Measurements from ENCODE around the gene LRRC3C.
A peak's percentile ranks its signal among the peaks of the same experiment; 100 is the strongest.

Gene LRRC3C

DNA sequence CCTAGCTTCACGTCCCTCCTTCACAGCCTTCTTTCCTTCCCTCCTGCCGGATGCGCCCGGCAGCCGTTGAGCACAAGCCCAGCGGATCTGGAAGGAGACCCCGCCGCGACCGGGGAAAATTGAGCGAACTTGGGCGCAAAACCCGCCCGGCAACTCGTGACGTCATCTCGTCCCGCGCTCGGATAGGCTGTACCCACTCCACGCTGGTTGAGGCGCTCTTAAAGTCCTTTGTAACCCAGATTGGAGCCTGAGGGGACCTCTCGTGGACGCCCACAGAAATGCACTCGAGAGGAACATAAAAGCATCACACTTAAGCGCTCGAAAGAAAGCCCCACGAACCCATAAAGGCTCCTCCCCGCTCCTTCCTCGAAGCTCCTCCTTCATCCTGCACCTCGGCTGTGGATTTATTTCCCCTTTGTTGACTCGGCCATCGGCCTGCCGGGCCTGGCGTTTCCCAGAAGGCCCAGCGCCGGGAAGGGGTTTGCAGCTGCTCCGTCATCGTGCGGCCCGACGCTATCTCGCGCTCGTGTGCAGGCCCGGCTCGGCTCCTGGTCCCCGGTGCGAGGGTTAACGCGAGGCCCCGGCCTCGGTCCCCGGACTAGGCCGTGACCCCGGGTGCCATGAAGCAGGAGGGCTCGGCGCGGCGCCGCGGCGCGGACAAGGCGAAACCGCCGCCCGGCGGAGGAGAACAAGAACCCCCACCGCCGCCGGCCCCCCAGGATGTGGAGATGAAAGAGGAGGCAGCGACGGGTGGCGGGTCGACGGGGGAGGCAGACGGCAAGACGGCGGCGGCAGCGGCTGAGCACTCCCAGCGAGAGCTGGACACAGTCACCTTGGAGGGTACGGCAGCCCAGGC lies 53.0 kb downstream of the LRRC3C start, which contains the start of gene PSMD3 (continued):
- peak; percentile 31 for TF ChIP-seq ZNF585B (tag by site-specific recombination; IDR thresholded peaks at IDR 0.05)
- TF ChIP-seq ZNF571 (tag by site-specific recombination; IDR thresholded peaks at IDR 0.05): no peak
- TF ChIP-seq, protein P1, sequence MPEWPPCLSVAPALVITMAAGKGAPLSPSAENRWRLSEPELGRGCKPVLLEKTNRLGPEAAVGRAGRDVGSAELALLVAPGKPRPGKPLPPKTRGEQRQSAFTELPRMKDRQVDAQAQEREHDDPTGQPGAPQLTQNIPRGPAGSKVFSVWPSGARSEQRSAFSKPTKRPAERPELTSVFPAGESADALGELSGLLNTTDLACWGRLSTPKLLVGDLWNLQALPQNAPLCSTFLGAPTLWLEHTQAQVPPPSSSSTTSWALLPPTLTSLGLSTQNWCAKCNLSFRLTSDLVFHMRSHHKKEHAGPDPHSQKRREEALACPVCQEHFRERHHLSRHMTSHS (tag by site-specific recombination; IDR thresholded peaks at IDR 0.05): no peak
- TF ChIP-seq MZF1 (tag by site-specific recombination; IDR thresholded peaks at IDR 0.05; ENCODE audit: borderline replicate concordance): no peak
- 0 out of 2 replicates have a peak, but pooled peaks have one; percentile 28 for TF ChIP-seq ZNF146 (tag by site-specific recombination; IDR thresholded peaks at IDR 0.05)
- TF ChIP-seq ZFP37 (tag by site-specific recombination; IDR thresholded peaks at IDR 0.05): peak; percentile 100
- peak; percentile 95 for TF ChIP-seq TRIM28 (IDR thresholded peaks at IDR 0.05; ENCODE audit: borderline replicate concordance, low read length)
- peak; percentile 58; the same call in 1 of the 2 replicates for TF ChIP-seq ZNF266 (tag by site-specific recombination; IDR thresholded peaks at IDR 0.05; ENCODE audit: low read depth)
- peak; percentile 66; the same call in 1 of the 2 replicates for TF ChIP-seq SCRT2 (tag by site-specific recombination; IDR thresholded peaks at IDR 0.05)
- TF ChIP-seq ZNF548 (tag by site-specific recombination; IDR thresholded peaks at IDR 0.05): no peak; the same call in 1 of the 2 replicates
- TF ChIP-seq ZNF664 (tag by site-specific recombination; IDR thresholded peaks at IDR 0.05): peak; percentile 97
- TF ChIP-seq ZNF544 (tag by site-specific recombination; IDR thresholded peaks at IDR 0.05): no peak
- TF ChIP-seq, protein P2, sequence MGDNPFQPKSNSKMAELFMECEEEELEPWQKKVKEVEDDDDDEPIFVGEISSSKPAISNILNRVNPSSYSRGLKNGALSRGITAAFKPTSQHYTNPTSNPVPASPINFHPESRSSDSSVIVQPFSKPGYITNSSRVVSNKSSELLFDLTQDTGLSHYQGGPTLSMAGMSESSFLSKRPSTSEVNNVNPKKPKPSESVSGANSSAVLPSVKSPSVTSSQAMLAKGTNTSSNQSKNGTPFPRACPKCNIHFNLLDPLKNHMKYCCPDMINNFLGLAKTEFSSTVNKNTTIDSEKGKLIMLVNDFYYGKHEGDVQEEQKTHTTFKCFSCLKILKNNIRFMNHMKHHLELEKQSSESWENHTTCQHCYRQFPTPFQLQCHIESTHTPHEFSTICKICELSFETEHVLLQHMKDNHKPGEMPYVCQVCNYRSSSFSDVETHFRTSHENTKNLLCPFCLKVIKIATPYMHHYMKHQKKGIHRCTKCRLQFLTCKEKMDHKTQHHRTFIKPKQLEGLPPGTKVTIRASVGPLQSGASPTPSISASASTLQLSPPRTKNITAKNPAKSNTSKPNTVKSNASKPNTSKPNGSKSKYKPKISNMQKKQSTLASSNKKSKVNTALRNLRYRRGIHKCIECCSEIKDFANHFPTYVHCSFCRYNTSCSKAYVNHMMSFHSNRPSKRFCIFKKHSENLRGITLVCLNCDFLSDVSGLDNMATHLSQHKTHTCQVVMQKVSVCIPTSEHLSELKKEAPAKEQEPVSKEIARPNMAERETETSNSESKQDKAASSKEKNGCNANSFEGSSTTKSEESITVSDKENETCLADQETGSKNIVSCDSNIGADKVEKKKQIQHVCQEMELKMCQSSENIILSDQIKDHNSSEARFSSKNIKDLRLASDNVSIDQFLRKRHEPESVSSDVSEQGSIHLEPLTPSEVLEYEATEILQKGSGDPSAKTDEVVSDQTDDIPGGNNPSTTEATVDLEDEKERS (tag by site-specific recombination; IDR thresholded peaks at IDR 0.05): no peak
- TF ChIP-seq IKZF3 (tag by site-specific recombination; IDR thresholded peaks at IDR 0.05): no peak
- TF ChIP-seq ZNF404 (tag by site-specific recombination; IDR thresholded peaks at IDR 0.05): no peak
- TF ChIP-seq, protein P3, sequence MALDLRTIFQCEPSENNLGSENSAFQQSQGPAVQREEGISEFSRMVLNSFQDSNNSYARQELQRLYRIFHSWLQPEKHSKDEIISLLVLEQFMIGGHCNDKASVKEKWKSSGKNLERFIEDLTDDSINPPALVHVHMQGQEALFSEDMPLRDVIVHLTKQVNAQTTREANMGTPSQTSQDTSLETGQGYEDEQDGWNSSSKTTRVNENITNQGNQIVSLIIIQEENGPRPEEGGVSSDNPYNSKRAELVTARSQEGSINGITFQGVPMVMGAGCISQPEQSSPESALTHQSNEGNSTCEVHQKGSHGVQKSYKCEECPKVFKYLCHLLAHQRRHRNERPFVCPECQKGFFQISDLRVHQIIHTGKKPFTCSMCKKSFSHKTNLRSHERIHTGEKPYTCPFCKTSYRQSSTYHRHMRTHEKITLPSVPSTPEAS (tag by site-specific recombination; IDR thresholded peaks at IDR 0.05): peak; percentile 70; the same call in 1 of the 2 replicates
- TF ChIP-seq, protein P4, sequence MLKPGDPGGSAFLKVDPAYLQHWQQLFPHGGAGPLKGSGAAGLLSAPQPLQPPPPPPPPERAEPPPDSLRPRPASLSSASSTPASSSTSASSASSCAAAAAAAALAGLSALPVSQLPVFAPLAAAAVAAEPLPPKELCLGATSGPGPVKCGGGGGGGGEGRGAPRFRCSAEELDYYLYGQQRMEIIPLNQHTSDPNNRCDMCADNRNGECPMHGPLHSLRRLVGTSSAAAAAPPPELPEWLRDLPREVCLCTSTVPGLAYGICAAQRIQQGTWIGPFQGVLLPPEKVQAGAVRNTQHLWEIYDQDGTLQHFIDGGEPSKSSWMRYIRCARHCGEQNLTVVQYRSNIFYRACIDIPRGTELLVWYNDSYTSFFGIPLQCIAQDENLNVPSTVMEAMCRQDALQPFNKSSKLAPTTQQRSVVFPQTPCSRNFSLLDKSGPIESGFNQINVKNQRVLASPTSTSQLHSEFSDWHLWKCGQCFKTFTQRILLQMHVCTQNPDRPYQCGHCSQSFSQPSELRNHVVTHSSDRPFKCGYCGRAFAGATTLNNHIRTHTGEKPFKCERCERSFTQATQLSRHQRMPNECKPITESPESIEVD (tag by site-specific recombination; IDR thresholded peaks at IDR 0.05): no peak
- peak; percentile 87; the same call in 1 of the 2 replicates for TF ChIP-seq ZNF184 (tag by site-specific recombination; IDR thresholded peaks at IDR 0.05)
- TF ChIP-seq ZIC2 (tag by site-specific recombination; IDR thresholded peaks at IDR 0.05): peak; percentile 88
- TF ChIP-seq, protein P5, sequence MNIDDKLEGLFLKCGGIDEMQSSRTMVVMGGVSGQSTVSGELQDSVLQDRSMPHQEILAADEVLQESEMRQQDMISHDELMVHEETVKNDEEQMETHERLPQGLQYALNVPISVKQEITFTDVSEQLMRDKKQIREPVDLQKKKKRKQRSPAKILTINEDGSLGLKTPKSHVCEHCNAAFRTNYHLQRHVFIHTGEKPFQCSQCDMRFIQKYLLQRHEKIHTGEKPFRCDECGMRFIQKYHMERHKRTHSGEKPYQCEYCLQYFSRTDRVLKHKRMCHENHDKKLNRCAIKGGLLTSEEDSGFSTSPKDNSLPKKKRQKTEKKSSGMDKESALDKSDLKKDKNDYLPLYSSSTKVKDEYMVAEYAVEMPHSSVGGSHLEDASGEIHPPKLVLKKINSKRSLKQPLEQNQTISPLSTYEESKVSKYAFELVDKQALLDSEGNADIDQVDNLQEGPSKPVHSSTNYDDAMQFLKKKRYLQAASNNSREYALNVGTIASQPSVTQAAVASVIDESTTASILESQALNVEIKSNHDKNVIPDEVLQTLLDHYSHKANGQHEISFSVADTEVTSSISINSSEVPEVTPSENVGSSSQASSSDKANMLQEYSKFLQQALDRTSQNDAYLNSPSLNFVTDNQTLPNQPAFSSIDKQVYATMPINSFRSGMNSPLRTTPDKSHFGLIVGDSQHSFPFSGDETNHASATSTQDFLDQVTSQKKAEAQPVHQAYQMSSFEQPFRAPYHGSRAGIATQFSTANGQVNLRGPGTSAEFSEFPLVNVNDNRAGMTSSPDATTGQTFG (tag by site-specific recombination; IDR thresholded peaks at IDR 0.05; ENCODE audit: borderline replicate concordance): peak; percentile 72; the same call in 1 of the 2 replicates
- peak; percentile 83 for TF ChIP-seq YY2 (tag by site-specific recombination; IDR thresholded peaks at IDR 0.05)
- TF ChIP-seq, protein P6, sequence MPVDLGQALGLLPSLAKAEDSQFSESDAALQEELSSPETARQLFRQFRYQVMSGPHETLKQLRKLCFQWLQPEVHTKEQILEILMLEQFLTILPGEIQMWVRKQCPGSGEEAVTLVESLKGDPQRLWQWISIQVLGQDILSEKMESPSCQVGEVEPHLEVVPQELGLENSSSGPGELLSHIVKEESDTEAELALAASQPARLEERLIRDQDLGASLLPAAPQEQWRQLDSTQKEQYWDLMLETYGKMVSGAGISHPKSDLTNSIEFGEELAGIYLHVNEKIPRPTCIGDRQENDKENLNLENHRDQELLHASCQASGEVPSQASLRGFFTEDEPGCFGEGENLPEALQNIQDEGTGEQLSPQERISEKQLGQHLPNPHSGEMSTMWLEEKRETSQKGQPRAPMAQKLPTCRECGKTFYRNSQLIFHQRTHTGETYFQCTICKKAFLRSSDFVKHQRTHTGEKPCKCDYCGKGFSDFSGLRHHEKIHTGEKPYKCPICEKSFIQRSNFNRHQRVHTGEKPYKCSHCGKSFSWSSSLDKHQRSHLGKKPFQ (tag by site-specific recombination; IDR thresholded peaks at IDR 0.05): no peak
- TF ChIP-seq ZNF558 (tag by site-specific recombination; IDR thresholded peaks at IDR 0.05): peak; percentile 65; the same call in 1 of the 2 replicates
- no peak; the same call in 1 of the 2 replicates for TF ChIP-seq ZNF37A (tag by site-specific recombination; IDR thresholded peaks at IDR 0.05)
- peak; percentile 94 for TF ChIP-seq ZBTB48 (tag by site-specific recombination; IDR thresholded peaks at IDR 0.05)
- TF ChIP-seq, protein P7, sequence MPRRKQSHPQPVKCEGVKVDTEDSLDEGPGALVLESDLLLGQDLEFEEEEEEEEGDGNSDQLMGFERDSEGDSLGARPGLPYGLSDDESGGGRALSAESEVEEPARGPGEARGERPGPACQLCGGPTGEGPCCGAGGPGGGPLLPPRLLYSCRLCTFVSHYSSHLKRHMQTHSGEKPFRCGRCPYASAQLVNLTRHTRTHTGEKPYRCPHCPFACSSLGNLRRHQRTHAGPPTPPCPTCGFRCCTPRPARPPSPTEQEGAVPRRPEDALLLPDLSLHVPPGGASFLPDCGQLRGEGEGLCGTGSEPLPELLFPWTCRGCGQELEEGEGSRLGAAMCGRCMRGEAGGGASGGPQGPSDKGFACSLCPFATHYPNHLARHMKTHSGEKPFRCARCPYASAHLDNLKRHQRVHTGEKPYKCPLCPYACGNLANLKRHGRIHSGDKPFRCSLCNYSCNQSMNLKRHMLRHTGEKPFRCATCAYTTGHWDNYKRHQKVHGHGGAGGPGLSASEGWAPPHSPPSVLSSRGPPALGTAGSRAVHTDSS (tag by site-specific recombination; IDR thresholded peaks at IDR 0.05): peak; percentile 32; the same call in 1 of the 2 replicates
- TF ChIP-seq SETDB1 (IDR thresholded peaks at IDR 0.05; ENCODE audit: insufficient read length, low read length): no peak
